Tibial artery (tissue), 4 donors: ENCODE data around the gene CHRNB2.
A peak's percentile ranks its signal among the peaks of the same experiment; 100 is the strongest.

Experiments
- DNase-seq, 2 donors: peaks; one replicate each; pipeline ENCODE4 v3.0.0-alpha.2; 2019
- H3K27ac ChIP-seq, 2 donors: fragments of 200-600 bp; sonication (generic) in 1 of 2; 1 replicate in 1 of 2; 2 replicates in 1 of 2; pipeline ENCODE4 v1.5.1; 2018 to 2019; ENCODE audit warnings: mild to moderate bottlenecking in 1 of 2
- H3K27me3 ChIP-seq, 2 donors: fragments of 200-600 bp; sonication (generic) in 1 of 2; one replicate each; pipeline versions ENCODE4 v1.5.1 to v1.6.0; 2016 to 2019
- H3K36me3 ChIP-seq, 3 donors: fragments of 200-600 bp; sonication (generic) in 2 of 3; one replicate each; pipeline ENCODE4 v1.5.1; 2016 to 2019; ENCODE audit warnings: mild to moderate bottlenecking in 2 of 3
- H3K4me1 ChIP-seq, 4 donors: fragments of 200-600 bp; sonication (generic) in 2 of 4; 1 replicate in 3 of 4; 2 replicates in 1 of 4; pipeline ENCODE4 v1.5.1; 2016 to 2019
- H3K4me3 ChIP-seq, 2 donors: fragments of 200-600 bp; sonication (generic) in 1 of 2; 1 replicate in 1 of 2; 2 replicates in 1 of 2; pipeline ENCODE4 v1.5.1; 2018 to 2019; ENCODE audit warnings: mild to moderate bottlenecking in 2 of 2
- H3K9me3 ChIP-seq, 3 donors: fragments of 200-600 bp; sonication (generic) in 1 of 3; one replicate each; pipeline ENCODE4 v1.5.1; 2016 to 2019
- intact Hi-C: fragments of 100-400 bp; cut with DNase I; formaldehyde crosslinking; loops from one replicate; pipeline ENCODE4 v1.15.0; 2023; ENCODE audit warnings: low total_unique reads
- TF ChIP-seq, protein P1 (sequence below), 2 experiments: fragments of 200-600 bp in 1 of 2; fragments of 450-650 bp in 1 of 2; IDR thresholded peaks; one replicate each; pipeline ENCODE4 v1.5.1; 2017 to 2019; ENCODE audit warnings: antibody characterized with exemption in 2 of 2, mild to moderate bottlenecking in 1 of 2, moderate library complexity in 1 of 2

CHRNB2 gene, protein sequence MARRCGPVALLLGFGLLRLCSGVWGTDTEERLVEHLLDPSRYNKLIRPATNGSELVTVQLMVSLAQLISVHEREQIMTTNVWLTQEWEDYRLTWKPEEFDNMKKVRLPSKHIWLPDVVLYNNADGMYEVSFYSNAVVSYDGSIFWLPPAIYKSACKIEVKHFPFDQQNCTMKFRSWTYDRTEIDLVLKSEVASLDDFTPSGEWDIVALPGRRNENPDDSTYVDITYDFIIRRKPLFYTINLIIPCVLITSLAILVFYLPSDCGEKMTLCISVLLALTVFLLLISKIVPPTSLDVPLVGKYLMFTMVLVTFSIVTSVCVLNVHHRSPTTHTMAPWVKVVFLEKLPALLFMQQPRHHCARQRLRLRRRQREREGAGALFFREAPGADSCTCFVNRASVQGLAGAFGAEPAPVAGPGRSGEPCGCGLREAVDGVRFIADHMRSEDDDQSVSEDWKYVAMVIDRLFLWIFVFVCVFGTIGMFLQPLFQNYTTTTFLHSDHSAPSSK

DNA sequence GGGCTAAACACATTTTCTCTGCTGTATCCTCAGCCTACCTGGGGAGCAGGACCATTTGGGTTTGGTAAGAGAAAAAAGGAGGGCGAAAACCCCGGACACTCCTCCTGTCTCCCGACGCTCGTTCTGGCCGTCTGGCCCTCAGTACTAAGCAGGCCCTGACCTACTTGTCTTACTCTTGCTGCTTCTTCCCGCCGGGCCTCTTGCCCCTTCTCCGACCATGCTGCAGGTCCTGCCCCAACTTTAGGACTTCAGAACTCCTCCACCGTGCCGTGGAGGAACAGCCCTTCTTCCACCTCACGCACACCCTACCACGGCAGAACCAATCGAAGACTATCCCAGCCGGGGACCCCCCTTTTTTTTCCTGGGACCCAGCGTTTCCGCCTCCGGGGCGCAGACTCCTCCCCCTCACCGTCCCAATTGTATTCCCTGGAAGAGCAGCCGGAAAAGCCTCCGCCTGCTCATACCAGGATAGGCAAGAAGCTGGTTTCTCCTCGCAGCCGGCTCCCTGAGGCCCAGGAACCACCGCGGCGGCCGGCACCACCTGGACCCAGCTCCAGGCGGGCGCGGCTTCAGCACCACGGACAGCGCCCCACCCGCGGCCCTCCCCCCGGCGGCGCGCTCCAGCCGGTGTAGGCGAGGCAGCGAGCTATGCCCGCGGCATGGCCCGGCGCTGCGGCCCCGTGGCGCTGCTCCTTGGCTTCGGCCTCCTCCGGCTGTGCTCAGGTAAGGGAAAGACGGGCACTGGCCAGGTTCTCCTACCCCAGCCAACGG lies at the start of gene CHRNB2:
CHRNB2 (plus strand) TSS at position 393 of the 771 bp plus-strand sequence; CDS start at position 660, 267 bp downstream.
- Histone ChIP-seq H3K4me3 (peak within 1 kb of the TSS in 1 of 2 donors; percentile 7), H3K36me3 (no peaks in the 10 kb centered on the region), H3K27ac (no peak within 1 kb of the TSS), H3K4me1 (peaks cover 0 to 12% (median 2%) of the 10 kb centered on the region in 4 donors), H3K9me3 (no peaks in the 10 kb centered on the region), H3K27me3 (peaks cover 0 to 50% of the 10 kb centered on the region in 2 donors)
- DNase-seq: peak; percentile 45 to 72
- intact Hi-C loops: loop anchor here (10.0 kb wide), 1 partner anchor 57 kb away; no protein-coding TSS in a partner anchor
- TF ChIP-seq, protein P1, sequence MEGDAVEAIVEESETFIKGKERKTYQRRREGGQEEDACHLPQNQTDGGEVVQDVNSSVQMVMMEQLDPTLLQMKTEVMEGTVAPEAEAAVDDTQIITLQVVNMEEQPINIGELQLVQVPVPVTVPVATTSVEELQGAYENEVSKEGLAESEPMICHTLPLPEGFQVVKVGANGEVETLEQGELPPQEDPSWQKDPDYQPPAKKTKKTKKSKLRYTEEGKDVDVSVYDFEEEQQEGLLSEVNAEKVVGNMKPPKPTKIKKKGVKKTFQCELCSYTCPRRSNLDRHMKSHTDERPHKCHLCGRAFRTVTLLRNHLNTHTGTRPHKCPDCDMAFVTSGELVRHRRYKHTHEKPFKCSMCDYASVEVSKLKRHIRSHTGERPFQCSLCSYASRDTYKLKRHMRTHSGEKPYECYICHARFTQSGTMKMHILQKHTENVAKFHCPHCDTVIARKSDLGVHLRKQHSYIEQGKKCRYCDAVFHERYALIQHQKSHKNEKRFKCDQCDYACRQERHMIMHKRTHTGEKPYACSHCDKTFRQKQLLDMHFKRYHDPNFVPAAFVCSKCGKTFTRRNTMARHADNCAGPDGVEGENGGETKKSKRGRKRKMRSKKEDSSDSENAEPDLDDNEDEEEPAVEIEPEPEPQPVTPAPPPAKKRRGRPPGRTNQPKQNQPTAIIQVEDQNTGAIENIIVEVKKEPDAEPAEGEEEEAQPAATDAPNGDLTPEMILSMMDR (IDR thresholded peaks at IDR 0.05): no peak

DNA sequence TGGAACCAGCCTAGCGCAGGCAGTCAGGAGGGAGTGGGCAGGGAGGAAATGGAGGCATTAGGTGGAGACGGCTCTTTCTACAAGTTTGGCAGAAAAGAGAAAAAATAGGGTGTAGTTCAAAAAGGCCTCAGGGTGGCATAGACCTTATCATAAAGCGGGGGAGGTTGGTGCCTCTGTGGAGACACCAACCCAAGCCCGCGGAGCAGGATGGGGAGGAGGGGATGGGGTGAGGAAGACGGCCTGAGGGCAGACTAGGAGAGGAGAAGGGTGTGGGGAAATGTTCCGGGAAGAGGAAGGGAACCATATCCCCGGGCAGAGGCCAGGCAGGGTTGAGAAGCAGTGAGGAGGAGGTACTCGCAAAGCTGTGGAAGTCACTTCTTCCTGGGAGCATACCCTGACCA lies 48.0 kb upstream of the CHRNB2 start:
- Histone ChIP-seq H3K9me3 (no peaks in the 10 kb centered on the region), H3K4me1 (no peaks in the 10 kb centered on the region), H3K4me3 (no peak overlapping the region), H3K36me3 (no peaks in the 10 kb centered on the region), H3K27me3 (peaks cover 0 to 23% of the 10 kb centered on the region in 2 donors), H3K27ac (no peak overlapping the region)
- peak in 1 of 2 donors; percentile 64 for DNase-seq
- intact Hi-C loops: no loop called here
- TF ChIP-seq, protein P1 (IDR thresholded peaks at IDR 0.05): no peak

DNA sequence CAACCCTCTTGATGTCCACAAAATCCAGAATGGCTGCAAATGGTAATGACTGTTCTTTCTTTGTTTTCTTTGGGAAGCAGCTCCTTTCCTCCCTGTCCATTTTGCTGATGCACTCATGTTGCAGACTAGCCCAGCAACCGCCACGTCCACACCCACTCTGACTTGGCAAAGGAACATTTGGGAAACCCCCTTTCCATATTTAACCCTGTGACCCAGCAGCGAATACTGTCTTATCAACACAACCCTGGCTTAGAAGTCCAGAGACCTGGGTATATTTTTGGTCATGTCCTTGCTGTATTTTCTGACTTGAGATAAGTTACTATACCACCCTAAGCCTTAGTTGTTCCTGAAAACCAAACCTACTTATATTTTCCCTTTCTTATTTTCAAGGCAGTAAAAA lies 47.2 kb upstream of the CHRNB2 start:
- peaks cover 0 to 21% of the 10 kb centered on the region in 2 donors for H3K27me3 ChIP-seq
- H3K36me3 ChIP-seq: no peaks in the 10 kb centered on the region
- intact Hi-C loops: no loop called here
- H3K27ac ChIP-seq: no peak overlapping the region
- no peak overlapping the region for H3K4me3 ChIP-seq
- DNase-seq: peak in 1 of 2 donors; percentile 59
- TF ChIP-seq, protein P1 (IDR thresholded peaks at IDR 0.05): no peak
- no peaks in the 10 kb centered on the region for H3K4me1 ChIP-seq
- H3K9me3 ChIP-seq: no peaks in the 10 kb centered on the region

DNA sequence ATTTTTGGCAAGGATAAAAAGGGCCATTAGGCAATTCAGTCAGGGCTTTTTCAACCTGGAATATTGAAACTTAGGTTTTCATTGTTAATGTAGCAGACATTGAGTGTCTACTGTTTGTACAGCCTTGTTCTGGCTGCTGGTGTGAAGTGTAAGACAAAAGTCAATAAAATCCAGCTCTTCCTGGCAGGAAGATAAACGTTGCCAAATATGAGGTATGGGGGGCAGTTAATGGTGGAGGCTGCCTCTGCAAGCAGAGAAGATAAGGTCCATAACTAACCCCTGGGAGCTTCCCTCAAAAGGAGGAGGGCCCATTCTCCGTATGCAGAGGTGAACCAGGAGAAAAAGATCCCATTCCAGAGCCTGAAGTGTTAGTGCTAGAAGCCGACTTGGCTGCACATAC lies 45.9 kb upstream of the CHRNB2 start:
- H3K27ac ChIP-seq: no peak overlapping the region
- peak in 1 of 2 donors; percentile 1 for DNase-seq
- TF ChIP-seq, protein P1 (IDR thresholded peaks at IDR 0.05): no peak

DNA sequence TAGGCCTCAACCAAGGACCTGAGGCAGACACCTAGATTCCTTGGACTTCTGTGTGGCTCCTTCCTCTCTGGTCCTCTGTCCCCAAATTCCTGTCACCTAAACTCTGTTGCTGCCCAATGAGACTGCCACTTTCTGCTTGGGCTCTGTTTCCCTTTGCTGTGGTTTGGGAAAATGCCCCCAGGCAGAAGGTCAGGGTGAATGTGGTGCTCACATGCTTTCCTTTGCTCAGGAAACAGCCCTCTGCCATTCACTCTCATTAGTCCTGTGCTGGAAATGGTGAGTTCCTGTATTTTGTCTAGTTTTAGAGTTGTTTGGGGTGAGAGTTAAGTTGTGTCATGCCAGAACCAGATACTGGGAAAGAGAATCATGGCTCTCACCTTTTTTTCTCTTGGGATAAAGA lies 42.7 kb upstream of the CHRNB2 start:
- Histone ChIP-seq H3K4me1 (no peaks in the 10 kb centered on the region), H3K9me3 (no peaks in the 10 kb centered on the region), H3K4me3 (no peak overlapping the region), H3K36me3 (no peaks in the 10 kb centered on the region), H3K27ac (no peak overlapping the region), H3K27me3 (peaks cover 0 to 5% of the 10 kb centered on the region in 2 donors)
- DNase-seq: no peak
- TF ChIP-seq, protein P1 (IDR thresholded peaks at IDR 0.05): no peak
- intact Hi-C loops: no loop called here

More for the DNA sequence above, 45.9 kb upstream of the CHRNB2 start:
- intact Hi-C loops: no loop called here
- H3K36me3 ChIP-seq: no peaks in the 10 kb centered on the region
- no peak overlapping the region for H3K4me3 ChIP-seq
- no peaks in the 10 kb centered on the region for H3K4me1 ChIP-seq
- no peaks in the 10 kb centered on the region for H3K9me3 ChIP-seq
- H3K27me3 ChIP-seq: peaks cover 0 to 8% of the 10 kb centered on the region in 2 donors
